AG04449 (cell line): ENCODE results near the gene ISCA2.

Experiments
- CTCF ChIA-PET: fragments of 350-600 bp; formaldehyde crosslinking; extraction: SDS; loops from one replicate; lab custom pipeline; 2021; ENCODE audit warnings: antibody characterized with exemption; lab: Yijun Ruan, JAX
- POLR2A ChIA-PET: fragments of 400-600, 350-600 bp; formaldehyde crosslinking; extraction: SDS; loops from one replicate; lab custom pipeline; 2020; ENCODE audit warnings: antibody characterized with exemption, inconsistent platforms; lab: Yijun Ruan, JAX
- DNase-seq: peaks from one replicate; pipeline ENCODE4 v3.0.0-alpha.2; 2010; ENCODE audit warnings: low read depth, low spot score
- H3K4me3 ChIP-seq: 2 replicates; pipeline ENCODE4 v1.5.1; 2011; ENCODE audit warnings: low read depth, mild to moderate bottlenecking, control low read depth, low read length
- CTCF ChIP-seq: IDR thresholded peaks from one replicate; pipeline ENCODE4 v1.5.1; 2011; ENCODE audit warnings: mild to moderate bottlenecking, moderate library complexity, low read length, control low read depth, inconsistent platforms; ENCODE audit not compliant: insufficient read depth; ENCODE audit errors: missing control alignments

Gene ISCA2

DNA sequence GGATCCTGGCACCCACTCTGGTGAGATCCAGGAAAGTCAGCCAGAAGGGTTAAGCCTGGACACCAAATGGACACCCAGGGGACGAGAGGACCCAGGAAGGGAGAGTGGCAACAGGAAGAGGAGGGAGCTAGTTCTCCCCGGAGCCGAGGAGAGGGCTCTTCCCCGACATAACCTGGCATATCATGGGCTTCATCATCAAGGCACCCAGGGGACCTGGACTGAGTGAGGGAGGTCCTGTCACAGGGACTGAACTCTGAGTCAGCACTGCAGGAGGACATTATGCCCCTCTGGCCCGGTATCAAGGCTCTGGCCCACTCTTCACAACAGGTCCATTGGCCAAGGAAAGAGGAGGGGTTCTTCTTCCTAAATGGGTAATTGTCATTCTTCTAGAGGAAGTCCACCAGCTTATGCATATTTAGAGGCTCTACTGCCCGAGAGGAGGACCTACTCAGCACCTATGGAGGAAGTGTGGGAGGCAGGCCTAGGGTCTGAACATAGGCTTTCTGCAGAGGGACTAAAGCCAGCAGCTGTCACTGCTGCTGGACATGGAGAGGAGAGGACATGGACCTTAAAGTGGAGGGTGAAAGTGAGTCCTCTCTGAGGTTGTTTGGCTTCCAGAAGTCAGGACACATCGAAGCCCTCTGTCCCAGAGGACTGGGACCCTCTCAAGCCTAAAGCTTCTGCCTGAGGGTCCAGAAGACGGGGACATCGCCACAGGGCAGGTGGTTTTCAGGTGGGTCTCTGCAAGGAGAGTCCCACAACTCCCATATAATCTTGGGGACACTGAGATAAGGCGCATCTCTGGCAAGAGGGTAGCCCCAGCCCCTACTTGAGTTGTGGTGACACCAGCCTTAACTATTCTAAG lies 18.6 kb downstream of the ISCA2 start:
- H3K4me3 ChIP-seq = no peak overlapping the region
- no peak for DNase-seq
- CTCF ChIA-PET = interaction anchor here (1.0 to 3.0 kb wide), 3 partner anchors 10 to 293 kb away, joined by 4 to 25 read pairs (median 9); no protein-coding TSS in a partner anchor
- POLR2A ChIA-PET = no interaction called here
- TF ChIP-seq CTCF = no peak

- DNase-seq = no peak
- no peak for TF ChIP-seq CTCF
- CTCF ChIA-PET = interaction anchor here (0.9 to 1.9 kb wide), 5 partner anchors 10 to 98 kb away, joined by 3 to 7 read pairs (median 4); partner anchors contain the start of gene LTBP2
- no peak overlapping the region for H3K4me3 ChIP-seq
- POLR2A ChIA-PET = no interaction called here
These were observed 20.9 kb downstream of the ISCA2 start for GRCh38 chr14:74514471-74514941.

DNA sequence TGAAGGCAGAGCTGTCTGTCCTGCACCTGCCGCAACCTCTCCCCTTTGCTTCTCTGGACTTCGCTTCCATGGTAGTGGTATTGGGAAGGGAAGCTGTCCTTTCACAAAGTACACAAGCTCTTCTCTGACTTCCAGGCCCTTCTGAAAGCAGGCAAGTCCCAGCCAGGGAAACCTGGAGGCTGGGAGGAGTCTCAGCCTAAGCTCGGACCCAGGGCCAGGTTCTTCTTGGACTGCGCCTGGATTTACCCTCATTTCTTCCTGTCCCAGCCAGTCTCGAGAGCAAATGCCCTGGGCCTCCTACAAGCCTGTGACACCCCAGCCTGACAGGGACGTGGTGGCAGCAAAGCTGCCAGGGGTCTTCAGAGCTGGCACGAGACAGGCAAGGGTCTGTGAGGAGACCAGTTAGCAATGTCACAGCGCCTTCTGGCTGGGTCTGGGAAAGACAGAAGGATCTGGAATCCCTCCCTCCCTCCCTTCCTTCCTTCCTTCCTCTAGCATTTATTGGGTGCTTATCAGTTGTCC lies 22.4 kb downstream of the ISCA2 start:
- TF ChIP-seq CTCF = no peak
- no peak for DNase-seq
- ChIA-PET POLR2A (no interaction called here), CTCF (interaction anchor here (1.1 to 1.9 kb wide), 2 partner anchors 10 to 11 kb away, joined by 4 to 7 read pairs; no protein-coding TSS in a partner anchor)
- no peak overlapping the region for H3K4me3 ChIP-seq

DNA sequence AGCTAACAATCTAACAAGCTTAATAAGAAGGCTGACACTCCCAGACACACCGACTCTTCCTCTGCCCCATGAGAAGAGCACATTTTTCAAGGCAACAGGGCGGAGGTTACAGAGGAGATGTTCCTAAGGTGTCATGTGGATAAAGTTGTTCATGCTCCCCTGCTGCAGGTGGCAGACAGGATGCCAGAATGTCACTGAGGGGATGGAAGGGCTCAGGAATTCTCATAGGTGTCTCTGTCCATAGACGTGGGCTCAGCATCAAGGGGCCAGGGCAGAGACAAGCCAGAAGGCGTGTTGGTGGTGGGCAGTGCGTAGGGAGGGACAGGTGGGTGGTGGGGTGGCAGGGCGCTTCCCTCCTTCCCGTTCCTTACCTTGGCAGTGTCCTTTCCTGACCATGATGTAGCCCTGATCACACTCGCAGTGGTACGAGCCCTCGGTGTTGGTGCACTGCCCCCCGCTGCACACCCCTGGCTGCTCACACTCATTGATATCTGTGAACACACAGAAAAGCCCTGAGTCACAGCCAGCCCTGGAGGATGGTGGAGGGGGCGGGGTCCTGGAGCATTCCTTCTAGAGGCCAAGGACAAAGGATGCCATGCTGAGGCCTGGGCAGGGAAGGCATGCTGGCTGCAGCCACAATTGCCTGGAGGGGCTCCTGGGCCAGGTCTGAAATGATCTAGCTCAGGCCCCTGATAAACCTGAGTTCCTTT lies 23.0 kb downstream of the ISCA2 start:
- no peak for TF ChIP-seq CTCF
- no peak overlapping the region for H3K4me3 ChIP-seq
- POLR2A ChIA-PET = interaction anchor here (1.0 kb wide), 1 partner anchor 13 kb away, joined by 3 read pairs; no protein-coding TSS in a partner anchor
- CTCF ChIA-PET = interaction anchor here (1.1 to 1.9 kb wide), 3 partner anchors 10 to 12 kb away, joined by 4 to 7 read pairs (median 4); no protein-coding TSS in a partner anchor
- DNase-seq = no peak

GRCh38 chr14:74517731-74518130 lies 24.2 kb downstream of the ISCA2 start:
- ChIA-PET CTCF (interaction anchor here (0.8 to 1.3 kb wide), 3 partner anchors 9 to 13 kb away, joined by 3 to 5 read pairs (median 4); no protein-coding TSS in a partner anchor), POLR2A (interaction anchor here (0.7 to 1.0 kb wide), 2 partner anchors 14 to 99 kb away, joined by 3 to 4 read pairs; no protein-coding TSS in a partner anchor)
- H3K4me3 ChIP-seq = no peak overlapping the region
- no peak for DNase-seq
- TF ChIP-seq CTCF = no peak
